ENCODE measurements around the gene CS. TPM values are rescaled to one million over a fixed set of nuclear protein-coding genes. Genes with fewer than 3 reads are reported as not detected.

CS gene
- total RNA-seq, 1 donor from 2014 or later = 196 TPM

DNA sequence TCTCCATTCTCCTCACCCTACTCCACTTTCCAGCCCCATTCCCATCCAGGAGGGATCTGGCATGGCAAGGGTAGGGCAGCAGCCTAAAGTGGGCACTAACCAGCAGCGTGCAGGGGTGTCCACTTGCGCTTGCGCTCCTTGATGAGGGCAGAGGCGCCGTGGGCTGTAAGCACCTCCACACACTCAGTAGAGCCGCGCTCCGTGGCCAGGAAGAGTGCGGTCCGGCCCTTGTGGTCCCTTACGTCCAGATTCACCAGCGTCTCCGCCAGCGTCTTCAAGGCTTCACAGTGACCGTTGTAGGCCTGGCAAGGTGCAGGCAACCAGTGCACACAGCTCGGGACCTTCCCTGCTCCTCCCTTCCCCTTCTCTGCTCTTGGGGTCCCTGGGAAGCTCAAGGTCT is 52.2 kb downstream of the CS start:
- DNase-seq (ENCODE audit: low spot score) = no peak

DNA sequence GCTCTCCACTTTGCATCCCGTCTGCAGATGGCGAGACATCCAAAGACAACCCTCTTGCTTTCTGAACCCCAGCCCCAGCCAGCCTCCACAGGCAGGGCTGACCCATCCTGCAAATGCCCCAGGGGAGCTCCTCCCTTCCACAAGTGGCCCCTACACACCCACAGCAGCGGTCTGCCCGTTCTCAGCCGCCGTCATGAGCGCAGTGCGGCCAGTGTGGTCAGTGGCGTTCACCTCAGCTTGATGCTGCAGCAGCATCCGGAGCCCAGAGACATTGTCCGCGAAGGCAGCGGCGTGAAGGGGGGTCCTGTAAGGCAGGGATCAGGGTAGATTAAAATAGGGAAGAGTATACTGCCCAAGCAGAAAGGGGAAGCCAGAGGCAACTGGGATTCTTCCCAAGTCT is 55.6 kb downstream of the CS start:
- no peak for DNase-seq (ENCODE audit: low spot score)

DNA sequence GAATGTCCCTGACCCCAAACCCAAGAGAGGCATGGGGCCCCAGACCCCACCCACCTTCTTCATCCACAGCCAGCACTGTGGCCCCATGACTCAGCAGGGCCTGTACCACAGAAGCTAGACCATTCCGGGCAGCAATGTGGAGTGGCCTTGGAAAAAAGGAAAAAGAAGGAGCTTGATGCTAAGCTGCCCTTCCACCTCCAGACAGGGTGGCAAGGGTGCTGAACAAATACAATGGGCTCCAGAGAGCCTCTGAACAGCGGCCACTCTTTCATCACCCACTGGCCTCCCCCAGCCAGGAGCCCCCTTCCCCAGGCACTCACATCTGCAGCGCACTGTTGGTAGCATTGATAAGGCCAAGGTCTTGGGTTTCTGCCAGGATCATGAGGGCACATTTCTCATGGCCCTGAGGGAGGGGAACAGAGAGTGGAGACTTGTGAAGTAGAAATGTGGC is 56.4 kb downstream of the CS start:
- DNase-seq (ENCODE audit: low spot score) = no peak

DNA sequence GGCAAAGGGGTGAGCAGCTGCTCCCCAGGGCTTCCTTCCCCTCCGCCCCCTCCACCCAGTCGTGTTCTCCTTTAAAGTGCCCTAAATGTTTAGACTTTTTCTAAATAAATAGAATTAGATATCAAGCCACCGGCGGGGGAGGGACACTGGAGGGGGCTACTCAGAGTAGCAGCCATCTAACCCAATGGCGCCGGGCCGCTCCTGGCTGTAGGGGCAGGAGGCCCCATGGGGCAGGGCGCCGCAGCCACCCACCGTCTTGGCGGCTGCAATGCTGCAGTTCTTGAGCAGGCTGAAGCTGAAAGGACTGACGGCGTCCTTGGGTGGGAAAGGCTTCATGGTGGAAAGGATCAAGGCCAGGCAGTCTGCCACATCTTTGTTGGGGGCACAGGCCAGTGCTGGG is 57.1 kb downstream of the CS start:
- no peak for DNase-seq (ENCODE audit: low spot score)

DNA sequence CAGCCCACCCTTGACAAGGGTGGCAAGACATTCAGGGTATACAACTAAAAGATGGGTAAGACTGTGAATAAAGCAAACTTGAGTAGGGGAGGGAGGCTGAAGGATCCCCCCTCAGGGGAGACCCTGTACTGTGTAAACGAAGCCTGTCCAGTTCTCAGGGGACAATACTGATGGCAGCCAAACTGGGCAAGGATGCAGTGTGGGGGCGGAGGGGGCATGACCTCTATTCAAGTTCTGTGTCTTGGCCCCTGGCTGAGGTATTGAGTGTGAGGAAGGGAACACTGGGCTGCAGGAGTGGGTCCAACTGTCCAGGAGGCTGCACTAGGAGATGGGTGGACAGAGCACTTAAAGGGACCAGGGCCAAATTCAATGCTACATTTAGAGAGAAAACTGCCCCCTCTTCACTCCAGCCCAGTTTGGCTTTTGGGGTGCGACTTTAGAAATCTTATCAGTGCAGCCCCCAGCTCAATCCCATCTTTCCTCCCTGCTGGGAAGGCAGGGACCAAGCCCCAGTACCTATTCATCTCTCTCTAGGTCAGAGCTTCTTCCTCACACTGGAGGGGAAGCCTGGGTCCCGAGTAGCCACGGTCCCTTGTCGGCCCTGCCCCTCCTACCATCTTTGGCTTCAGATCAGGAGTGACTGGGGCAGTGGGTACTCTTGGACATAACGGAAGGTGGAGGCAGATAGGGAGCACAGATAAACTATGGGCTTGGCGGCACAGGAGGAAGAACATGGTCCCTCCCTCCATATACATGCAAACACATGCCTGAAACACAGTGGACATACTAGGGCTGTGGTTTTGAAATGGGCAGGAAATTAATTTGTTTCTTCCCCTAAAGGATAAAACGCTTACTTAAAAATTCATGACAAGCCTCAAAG is 58.5 kb downstream of the CS start:
- DNase-seq (ENCODE audit: low spot score) = no peak

DNA sequence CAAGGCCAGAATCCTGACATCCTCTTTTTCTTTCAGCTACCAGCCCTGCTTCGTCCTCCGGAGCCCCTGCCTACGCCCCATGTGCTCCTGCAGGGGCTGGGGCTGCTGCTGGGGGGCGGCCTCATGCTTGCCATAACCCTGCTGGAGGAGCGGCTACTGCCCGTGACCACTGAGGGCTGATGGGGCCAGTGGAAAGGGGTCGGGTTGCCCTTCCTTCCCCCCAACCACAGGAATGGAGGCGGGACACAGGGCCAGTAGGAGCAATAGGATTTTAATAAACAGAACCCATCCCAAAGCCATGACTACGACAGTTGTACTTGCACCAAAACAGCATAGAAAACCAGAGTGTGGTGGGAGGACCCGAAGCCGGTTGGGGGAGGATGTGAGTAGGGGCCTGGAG is 62.6 kb downstream of the CS start:
- no peak for DNase-seq (ENCODE audit: low spot score)

DNA sequence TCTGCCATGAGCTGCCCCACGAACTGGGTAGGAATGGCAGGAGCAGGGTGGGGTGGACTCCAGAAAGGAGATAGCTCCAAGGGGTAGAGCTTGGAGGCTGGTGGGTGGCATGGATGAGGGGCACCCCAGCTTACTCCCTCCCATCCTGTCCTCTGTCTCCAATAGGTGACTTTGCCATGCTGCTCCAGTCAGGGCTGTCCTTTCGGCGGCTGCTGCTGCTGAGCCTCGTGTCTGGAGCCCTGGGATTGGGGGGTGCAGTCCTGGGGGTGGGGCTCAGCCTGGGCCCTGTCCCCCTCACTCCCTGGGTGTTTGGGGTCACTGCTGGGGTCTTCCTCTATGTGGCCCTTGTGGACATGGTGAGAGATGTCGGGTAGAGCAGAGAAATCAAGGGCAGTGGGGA is 63.1 kb downstream of the CS start:
- DNase-seq (ENCODE audit: low spot score) = no peak

DNA sequence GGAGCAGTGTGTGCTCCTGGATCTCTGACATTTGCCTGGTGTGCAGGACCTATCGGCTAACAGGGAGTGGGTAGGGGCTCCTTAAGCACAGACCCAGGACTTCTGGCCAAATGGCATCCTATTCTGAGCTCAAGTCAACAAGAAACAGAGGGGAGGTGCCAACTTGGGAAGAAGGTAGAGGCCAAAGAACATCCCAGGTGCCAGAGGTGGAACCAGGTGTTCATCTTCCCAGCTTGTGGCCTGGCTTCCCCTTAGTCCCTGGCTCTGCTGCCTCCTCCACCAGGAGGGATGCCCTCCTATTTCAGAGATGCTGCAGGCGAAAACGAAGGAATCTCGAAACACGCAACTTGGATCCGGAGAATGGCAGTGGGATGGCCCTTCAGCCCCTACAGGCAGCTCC is 64.0 kb downstream of the CS start:
- no peak for DNase-seq (ENCODE audit: low spot score)

DNA sequence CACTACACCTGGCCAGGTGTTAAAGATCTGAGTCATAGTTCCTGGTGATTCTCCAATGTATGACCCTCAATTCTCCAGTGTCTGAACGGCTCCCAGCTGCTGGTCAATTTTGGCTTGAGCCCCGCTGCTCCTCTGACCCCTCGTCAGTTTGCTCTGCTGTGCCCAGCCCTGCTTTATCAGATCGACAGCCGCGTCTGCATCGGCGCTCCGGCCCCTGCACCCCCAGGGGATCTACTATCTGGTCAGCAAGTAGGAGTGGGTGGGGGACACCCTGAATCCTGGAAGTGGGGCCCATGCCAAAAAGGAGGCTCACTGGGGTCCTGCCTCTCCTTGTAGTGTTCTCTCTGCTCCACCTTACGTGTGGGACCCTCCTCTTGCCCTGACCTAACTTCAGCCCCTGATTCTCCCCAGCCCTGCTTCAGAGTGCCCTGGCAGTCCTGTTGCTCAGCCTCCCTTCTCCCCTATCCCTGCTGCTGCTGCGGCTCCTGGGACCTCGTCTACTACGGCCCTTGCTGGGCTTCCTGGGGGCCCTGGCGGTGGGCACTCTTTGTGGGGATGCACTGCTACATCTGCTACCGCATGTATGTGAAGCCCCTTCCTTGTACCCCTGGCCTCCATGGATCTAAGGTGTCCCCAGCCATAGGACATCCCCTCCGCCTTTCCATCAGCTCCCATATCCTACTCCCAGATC is 65.2 kb downstream of the CS start:
- DNase-seq (ENCODE audit: low spot score) = no peak

DNA sequence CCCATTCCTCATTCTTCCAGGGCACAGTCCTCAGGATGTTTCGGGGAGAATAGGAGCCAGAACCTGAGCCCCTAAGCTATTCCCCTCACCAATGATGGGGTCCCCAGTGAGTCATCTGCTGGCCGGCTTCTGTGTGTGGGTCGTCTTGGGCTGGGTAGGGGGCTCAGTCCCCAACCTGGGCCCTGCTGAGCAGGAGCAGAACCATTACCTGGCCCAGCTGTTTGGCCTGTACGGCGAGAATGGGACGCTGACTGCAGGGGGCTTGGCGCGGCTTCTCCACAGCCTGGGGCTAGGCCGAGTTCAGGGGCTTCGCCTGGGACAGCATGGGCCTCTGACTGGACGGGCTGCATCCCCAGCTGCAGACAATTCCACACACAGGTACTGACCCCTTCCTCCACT is 68.9 kb downstream of the CS start:
- no peak for DNase-seq (ENCODE audit: low spot score)

DNA sequence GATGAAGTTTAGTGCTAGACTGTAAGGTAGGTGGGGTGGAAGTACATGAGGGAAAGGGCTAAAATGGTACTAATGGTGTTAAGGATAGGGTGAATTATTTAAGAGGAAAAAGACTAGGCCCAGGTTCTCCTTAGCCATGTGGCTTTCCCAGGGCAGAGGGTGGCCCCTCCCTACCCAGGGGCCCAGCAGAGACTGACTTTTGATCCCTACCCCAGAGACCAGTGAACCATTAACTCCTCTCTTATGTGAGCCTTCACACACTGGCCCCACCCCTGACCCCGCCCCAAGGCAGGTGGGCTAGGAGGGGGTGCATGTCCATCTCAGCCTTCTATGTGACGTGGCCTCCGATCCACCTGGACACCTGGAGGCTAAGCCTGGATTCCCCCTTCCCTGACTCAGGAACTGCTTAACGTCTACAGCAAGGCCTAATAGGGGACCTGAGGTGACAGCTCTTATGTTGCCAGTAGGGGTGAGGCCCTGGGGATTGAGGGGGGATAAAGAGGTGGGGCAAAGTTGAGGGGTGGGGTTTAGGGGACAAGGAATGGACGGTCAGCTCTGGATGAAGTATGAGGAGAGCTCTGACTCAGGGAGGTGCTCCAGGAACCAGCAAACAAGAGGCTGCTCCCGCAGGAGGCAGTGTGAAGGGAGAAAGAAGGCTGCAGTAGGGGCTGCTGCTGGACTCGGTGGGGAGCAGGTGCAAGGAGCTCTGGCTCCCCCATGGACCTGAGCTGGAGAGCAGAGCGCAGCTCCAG is 69.5 kb downstream of the CS start:
- no peak for DNase-seq (ENCODE audit: low spot score)

DNA sequence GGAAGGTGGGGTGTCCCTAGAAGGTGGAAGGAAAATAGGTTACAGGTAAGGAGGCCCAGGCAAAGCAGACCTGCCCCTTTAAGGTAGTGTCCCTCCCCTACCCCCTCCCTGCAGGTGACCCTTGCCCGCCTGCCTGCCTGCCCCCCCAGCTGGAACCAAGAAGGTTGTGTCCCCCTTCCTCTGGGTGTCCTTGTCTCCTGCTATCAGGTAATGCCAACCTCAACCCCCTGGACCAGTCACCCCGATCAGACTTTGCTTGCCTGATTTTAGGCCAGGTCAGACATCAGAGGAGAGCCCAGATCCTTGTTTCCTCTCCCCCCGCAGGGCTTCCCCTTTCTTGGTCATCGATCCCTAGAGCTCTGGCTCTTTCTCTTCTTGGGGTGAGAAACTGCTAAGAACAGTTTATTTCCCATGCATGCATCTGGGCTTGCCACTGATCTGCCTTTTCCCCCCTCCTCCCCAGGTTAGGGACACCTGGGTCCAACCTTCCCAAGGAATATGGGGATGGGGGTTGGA is 70.2 kb downstream of the CS start, which contains the start of gene SLC39A5:
Gene SLC39A5, plus strand, starts transcription at position 136 of the 516 bp plus-strand sequence. CDS start 1,224 bp downstream, outside the sequence.
- DNase-seq (ENCODE audit: low spot score) = no peak

DNA sequence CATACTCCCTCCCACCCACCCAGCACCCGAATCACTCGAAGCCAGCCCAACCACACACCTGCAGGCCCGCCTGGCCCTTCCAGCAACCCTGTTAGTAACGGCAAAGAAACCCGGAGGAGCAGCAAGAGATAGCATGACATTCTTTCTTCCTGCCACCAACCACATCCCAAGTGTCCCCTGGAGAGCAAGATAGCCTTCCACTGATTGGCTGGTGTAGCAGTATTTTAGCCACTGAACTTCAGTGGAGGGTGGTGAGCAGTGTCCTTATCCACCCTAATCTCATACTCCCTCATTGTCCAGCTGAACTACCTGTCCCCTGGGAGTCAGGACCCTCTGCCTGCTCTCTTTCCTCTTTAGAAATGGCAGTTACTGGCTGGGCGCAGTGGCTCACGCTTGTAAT is 71.0 kb downstream of the CS start:
- no peak for DNase-seq (ENCODE audit: low spot score)

DNA sequence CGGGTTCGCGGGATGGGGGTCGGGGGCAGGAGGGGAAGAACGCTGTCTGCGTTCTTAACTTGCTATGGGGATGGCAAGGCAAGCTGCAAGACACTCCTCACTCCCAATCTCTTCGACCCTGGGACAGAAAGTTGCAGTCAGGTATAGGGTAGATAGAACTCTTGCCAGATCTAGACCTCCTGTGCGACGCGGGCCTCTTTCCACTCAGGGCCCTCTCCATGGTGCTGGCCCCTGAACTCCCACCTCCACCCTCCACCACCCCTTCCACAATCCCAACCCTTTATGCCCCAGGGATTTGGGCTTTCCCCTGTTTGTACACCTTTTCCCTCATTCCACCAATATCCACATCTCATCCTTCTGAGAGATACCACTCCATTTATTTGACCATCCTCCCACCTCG is 75.2 kb downstream of the CS start:
- DNase-seq (ENCODE audit: low spot score) = no peak

DNA sequence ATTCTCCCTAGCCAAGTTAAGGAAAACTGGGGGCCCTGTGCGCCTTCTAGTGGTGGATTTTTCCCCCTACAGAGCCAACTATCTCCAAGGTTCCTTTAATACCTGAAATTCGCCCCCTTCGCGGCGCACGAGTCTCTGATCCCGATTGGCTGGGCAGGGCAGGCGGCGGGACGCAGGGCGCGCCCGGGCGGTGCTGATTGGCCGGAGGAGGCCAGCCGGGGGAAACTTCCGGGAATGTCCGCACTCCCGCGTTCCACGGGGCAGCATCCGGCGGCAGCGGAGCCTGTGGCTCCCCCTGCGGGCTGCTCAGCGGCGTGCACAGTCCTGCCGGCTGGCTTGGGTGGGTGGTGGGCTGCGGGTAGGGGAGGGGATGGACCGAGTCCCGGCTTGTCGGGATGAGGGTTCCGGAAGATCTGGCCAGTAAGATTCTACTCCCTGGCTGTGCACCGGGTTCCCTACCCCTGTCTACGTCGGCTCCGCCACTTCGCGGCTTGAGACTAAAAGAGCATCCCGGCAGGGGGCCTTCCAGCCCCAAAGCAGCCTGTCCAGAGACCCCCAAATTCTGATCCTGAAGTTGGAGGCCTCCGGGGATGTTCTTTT is 75.9 kb downstream of the CS start, which contains the start of gene NABP2:
Gene NABP2, plus strand, starts transcription at position 241 of the 600 bp plus-strand sequence. CDS start 515 bp downstream, outside the sequence.
- peak; percentile 98 for DNase-seq (ENCODE audit: low spot score)

DNA sequence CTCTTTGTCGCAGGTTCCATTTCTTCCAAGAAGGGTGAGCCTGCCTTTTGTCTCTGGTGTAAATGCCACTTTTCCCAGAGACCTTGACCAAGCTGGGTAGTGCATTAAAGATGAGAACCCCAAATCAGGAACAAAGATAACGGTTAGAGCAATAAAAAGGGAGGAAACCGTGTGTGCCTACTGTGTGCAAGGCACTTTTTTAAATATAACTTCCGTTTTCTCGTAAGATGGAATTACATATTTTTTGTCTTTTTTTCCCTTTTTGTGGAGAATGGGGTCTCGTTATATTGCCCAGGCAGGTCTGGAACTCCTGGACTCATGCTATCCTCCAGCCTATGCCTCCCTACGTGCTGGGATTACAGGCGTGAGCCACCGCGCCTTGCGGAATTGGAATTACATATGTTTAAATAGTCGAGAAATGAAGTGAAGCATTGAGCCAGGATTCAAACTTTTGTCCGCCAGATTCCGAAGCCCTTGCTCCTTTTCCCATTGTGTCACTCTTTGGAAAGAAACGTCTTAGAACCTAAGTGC is 76.5 kb downstream of the CS start:
- no peak for DNase-seq (ENCODE audit: low spot score)

DNA sequence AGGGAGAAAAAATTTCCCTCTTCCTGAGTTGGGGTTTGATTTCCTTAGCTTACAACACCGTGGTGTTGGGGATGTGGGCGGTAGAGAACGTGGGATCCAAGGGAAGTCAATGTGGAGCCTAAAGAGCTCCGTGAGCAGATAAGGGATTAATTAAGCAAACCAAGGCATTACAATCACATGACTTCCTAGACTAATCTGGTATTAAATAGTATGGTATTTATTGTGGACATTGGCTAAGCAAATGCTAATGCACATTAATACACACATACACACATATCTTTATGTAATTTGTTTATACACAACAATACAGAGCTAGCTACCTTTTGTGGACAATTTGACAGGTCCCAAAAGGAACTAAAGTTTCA is 77.6 kb downstream of the CS start:
- no peak for DNase-seq (ENCODE audit: low spot score)

DNA sequence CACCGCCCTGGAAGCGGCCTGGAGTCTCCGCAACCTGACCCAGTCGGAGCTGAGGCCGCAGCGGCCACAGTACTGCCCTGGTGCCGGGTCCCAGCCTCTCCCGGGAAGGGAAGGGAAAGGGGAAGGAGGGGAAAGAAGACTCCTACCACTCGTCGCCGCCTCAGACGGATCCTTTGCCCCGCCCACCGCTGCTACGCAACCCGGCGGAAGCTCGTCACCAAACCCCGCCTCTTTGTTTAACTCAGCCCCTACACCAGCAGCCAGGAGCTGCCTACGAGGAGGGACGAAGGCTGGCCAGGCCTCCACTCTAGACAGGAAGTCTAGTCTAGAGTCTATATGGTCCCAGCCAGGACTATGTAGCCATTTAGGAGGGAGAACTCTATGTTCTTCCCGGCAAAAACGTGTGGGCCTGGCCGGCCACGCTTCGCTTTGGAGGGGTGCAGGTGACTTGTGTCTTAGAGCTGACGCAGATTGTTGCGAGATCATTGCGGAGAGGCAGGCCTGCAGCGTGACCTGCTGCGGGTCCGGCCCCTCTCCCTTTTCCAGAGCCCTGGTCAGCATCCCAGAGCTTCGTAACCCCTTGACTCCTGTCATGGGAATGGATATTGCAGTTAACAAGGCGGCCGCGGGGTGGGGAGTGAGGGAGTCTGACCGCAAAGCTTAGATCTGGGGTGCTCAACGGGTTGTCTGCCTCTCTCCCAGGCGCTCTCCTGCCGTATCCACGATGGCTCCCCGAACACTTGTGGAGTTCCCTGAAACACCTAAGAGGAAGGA is 78.2 kb downstream of the CS start, which contains the start of gene RNF41:
Gene RNF41, minus strand, starts transcription at position 166 of the 774 bp plus-strand sequence. CDS start 7,875 bp downstream, outside the sequence.
- DNase-seq (ENCODE audit: low spot score) = peak; percentile 98
